GM20000 (cell line): ENCODE results near the gene NPHP4.

Experiments
- DNase-seq: peaks from one replicate; pipeline ENCODE4 v3.0.0; 2012; ENCODE audit warnings: low spot score
- CTCF ChIP-seq: IDR thresholded peaks from 2 replicates; pipeline ENCODE4 v1.5.1; 2012; ENCODE audit warnings: mild to moderate bottlenecking, control low read depth; ENCODE audit errors: extremely low read depth, missing control alignments

NPHP4 gene

GRCh38 chr1:5954964-5955363, 37.3 kb downstream of the NPHP4 start:
- DNase-seq: no peak
- TF ChIP-seq CTCF: no peak

- no peak for DNase-seq
- TF ChIP-seq CTCF: no peak
Observed at GRCh38 chr1:5953386-5953785, 38.8 kb downstream of the NPHP4 start.

- TF ChIP-seq CTCF: no peak
- no peak for DNase-seq
Observed at GRCh38 chr1:5951846-5952410, 40.3 kb downstream of the NPHP4 start.

GRCh38 chr1:5950994-5951785, 41.0 kb downstream of the NPHP4 start:
- no peak for TF ChIP-seq CTCF
- no peak for DNase-seq

GRCh38 chr1:5950201-5950895, 41.9 kb downstream of the NPHP4 start:
- TF ChIP-seq CTCF: no peak
- DNase-seq: no peak

GRCh38 chr1:5949761-5950100, 42.5 kb downstream of the NPHP4 start:
- DNase-seq: no peak
- no peak for TF ChIP-seq CTCF

- TF ChIP-seq CTCF: no peak
- no peak for DNase-seq
Observed at GRCh38 chr1:5949085-5949760, 43.0 kb downstream of the NPHP4 start.
